CD8-positive, alpha-beta memory T cell (primary cell): ENCODE measurements around the gene GRM1. TPM values are rescaled to one million over a fixed set of nuclear protein-coding genes. Genes with fewer than 3 reads are reported as not detected.

Source experiments
- CTCF ChIA-PET: fragments of 350-600 bp; sonication (Branson Sonifier 250); formaldehyde crosslinking; loops from one replicate; lab custom pipeline; 2021; ENCODE audit warnings: antibody characterized with exemption; lab: Charles Lee
- POLR2A ChIA-PET: fragments of 350-600 bp; sonication (Branson Sonifier 250); formaldehyde crosslinking; loops from one replicate; lab custom pipeline; 2021; ENCODE audit warnings: antibody characterized with exemption; lab: Charles Lee
- DNase-seq, 5 donors: peaks; one replicate each; pipeline versions ENCODE4 v3.0.0 to v3.0.0-alpha.2; 2020 to 2022; ENCODE audit warnings: mixed read lengths in 1 of 5
- H3K27ac ChIP-seq: one replicate; pipeline ENCODE4 v1.7.0; 2013; ENCODE audit warnings: low read depth, mild to moderate bottlenecking, low read length, moderate library complexity
- H3K27me3 ChIP-seq: 2 replicates; pipeline ENCODE4 v1.7.0; 2013; ENCODE audit warnings: low read length, mild to moderate bottlenecking; ENCODE audit not compliant: insufficient read depth, poor library complexity, severe bottlenecking
- H3K36me3 ChIP-seq: 2 replicates; pipeline ENCODE4 v1.7.0; 2013; ENCODE audit warnings: mild to moderate bottlenecking, low read length, moderate library complexity; ENCODE audit not compliant: insufficient read depth
- H3K4me1 ChIP-seq: 2 replicates; pipeline ENCODE4 v1.7.0; 2013; ENCODE audit warnings: mild to moderate bottlenecking, low read length, moderate library complexity; ENCODE audit not compliant: insufficient read depth
- H3K4me3 ChIP-seq: 2 replicates; pipeline ENCODE4 v1.7.0; 2013; ENCODE audit warnings: mild to moderate bottlenecking, low read length
- H3K9me3 ChIP-seq: 2 replicates; pipeline ENCODE4 v1.7.0; 2013; ENCODE audit warnings: mild to moderate bottlenecking, low read length
- H3K27ac Mint-ChIP-seq, 8 donors: one replicate each; pipeline ENCODE4 v1.8.0; 2020 to 2021; ENCODE audit warnings: mixed read lengths in 8 of 8, mild to moderate bottlenecking in 6 of 8, inconsistent platforms in 3 of 8, moderate library complexity in 3 of 8
- H3K27me3 Mint-ChIP-seq, 2 donors: one replicate each; pipeline ENCODE4 v1.8.0; 2020 to 2021; ENCODE audit warnings: mixed read lengths in 2 of 2, mild to moderate bottlenecking in 1 of 2, moderate library complexity in 1 of 2
- H3K36me3 Mint-ChIP-seq, 3 donors: one replicate each; pipeline ENCODE4 v1.8.0; 2020 to 2021; ENCODE audit warnings: mixed read lengths in 3 of 3, inconsistent platforms in 1 of 3, mild to moderate bottlenecking in 1 of 3
- H3K4me1 Mint-ChIP-seq, 3 donors: one replicate each; pipeline ENCODE4 v1.8.0; 2020 to 2021; ENCODE audit warnings: mixed read lengths in 3 of 3, inconsistent platforms in 1 of 3, mild to moderate bottlenecking in 1 of 3
- H3K4me3 Mint-ChIP-seq, 7 donors: one replicate each; pipeline ENCODE4 v1.8.0; 2020 to 2021; ENCODE audit warnings: mixed read lengths in 7 of 7, mild to moderate bottlenecking in 6 of 7, moderate library complexity in 4 of 7, inconsistent platforms in 2 of 7
- H3K9me3 Mint-ChIP-seq, 5 donors: one replicate each; pipeline ENCODE4 v1.8.0; 2020 to 2022; ENCODE audit warnings: mixed read lengths in 5 of 5, mild to moderate bottlenecking in 3 of 5, moderate library complexity in 2 of 5, inconsistent platforms in 1 of 5
- polyA plus RNA-seq: library from polyadenylated mRNA; unstranded; fragments of 300-500 nt; fragmentation: Illumina TruSeq; gene quantifications from one replicate; pipeline ENCODE4 v1.2.3, GENCODE V29; 2021
- total RNA-seq, 2 experiments: library from RNA; stranded (reverse); gene quantifications; one replicate each; pipeline ENCODE4 v1.2.3, GENCODE V29; 2021

Gene GRM1
- total and polyA plus RNA-seq, 3 experiments from 2014 or later: not detected

- H3K4me1 ChIP-seq: no peaks in the 10 kb centered on the region
- H3K9me3 ChIP-seq: no peaks in the 10 kb centered on the region
- H3K36me3 Mint-ChIP-seq: no peaks in the 10 kb centered on the region
- no peaks in the 10 kb centered on the region for H3K27me3 Mint-ChIP-seq
- H3K27ac ChIP-seq: no peak overlapping the region
- no peaks in the 10 kb centered on the region for H3K4me1 Mint-ChIP-seq
- CTCF ChIA-PET: no interaction called here
- DNase-seq: no peak
- no peaks in the 10 kb centered on the region for H3K36me3 ChIP-seq
- no peak overlapping the region for H3K4me3 Mint-ChIP-seq
- no peaks in the 10 kb centered on the region for H3K27me3 ChIP-seq
- H3K27ac Mint-ChIP-seq: no peak overlapping the region
- POLR2A ChIA-PET: no interaction called here
- H3K4me3 ChIP-seq: no peak overlapping the region
- peaks cover 0 to 4% (median 0%) of the 10 kb centered on the region in 5 donors for H3K9me3 Mint-ChIP-seq
Measured at GRCh38 chr6:146077992-146078391, 49.1 kb downstream of the GRM1 start.

DNA sequence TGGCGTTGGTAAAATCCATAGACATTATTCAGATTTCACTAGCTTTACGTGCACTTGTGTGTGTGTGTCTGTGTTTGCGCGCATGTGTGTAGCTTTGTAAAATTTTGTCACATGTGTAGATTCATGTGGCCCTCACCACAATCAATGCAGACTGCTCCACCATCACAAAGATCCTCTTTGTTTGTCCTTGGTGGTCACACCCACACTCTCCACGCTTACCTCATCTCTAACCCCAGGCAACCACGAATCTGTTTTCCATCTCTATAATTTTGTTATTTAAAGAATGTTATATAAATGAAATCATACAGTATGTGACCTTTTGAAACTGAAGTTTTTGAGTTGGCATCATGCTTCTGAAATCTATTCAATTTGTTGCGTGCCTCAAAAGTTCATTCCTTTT lies 58.5 kb downstream of the GRM1 start:
- Mint-ChIP-seq H3K4me1 (no peaks in the 10 kb centered on the region), H3K9me3 (no peaks in the 10 kb centered on the region), H3K27me3 (peaks cover 0 to 2% of the 10 kb centered on the region in 2 donors), H3K27ac (no peak overlapping the region), H3K4me3 (no peak overlapping the region), H3K36me3 (no peaks in the 10 kb centered on the region)
- ChIA-PET POLR2A (no interaction called here), CTCF (no interaction called here)
- Histone ChIP-seq H3K27ac (no peak overlapping the region), H3K36me3 (no peaks in the 10 kb centered on the region), H3K27me3 (no peaks in the 10 kb centered on the region), H3K4me1 (no peaks in the 10 kb centered on the region), H3K4me3 (no peak overlapping the region), H3K9me3 (no peaks in the 10 kb centered on the region)
- DNase-seq: no peak

- Histone ChIP-seq H3K27ac (no peak overlapping the region), H3K36me3 (no peaks in the 10 kb centered on the region), H3K4me3 (no peak overlapping the region), H3K4me1 (no peaks in the 10 kb centered on the region), H3K9me3 (no peaks in the 10 kb centered on the region), H3K27me3 (no peaks in the 10 kb centered on the region)
- DNase-seq: no peak
- H3K4me3 Mint-ChIP-seq: no peak overlapping the region
- peaks cover 0 to 2% (median 0%) of the 10 kb centered on the region in 5 donors for H3K9me3 Mint-ChIP-seq
- POLR2A ChIA-PET: no interaction called here
- peaks cover 0 to 2% of the 10 kb centered on the region in 2 donors for H3K27me3 Mint-ChIP-seq
- no peaks in the 10 kb centered on the region for H3K36me3 Mint-ChIP-seq
- CTCF ChIA-PET: no interaction called here
- no peaks in the 10 kb centered on the region for H3K4me1 Mint-ChIP-seq
- H3K27ac Mint-ChIP-seq: no peak overlapping the region
Measured at GRCh38 chr6:146090474-146090873, 61.6 kb downstream of the GRM1 start.

- no peak overlapping the region for H3K27ac ChIP-seq
- POLR2A ChIA-PET: no interaction called here
- no peaks in the 10 kb centered on the region for H3K36me3 Mint-ChIP-seq
- H3K9me3 Mint-ChIP-seq: peaks cover 0 to 2% (median 0%) of the 10 kb centered on the region in 5 donors
- DNase-seq: no peak
- no peak overlapping the region for H3K27ac Mint-ChIP-seq
- no peak overlapping the region for H3K4me3 ChIP-seq
- H3K27me3 ChIP-seq: no peaks in the 10 kb centered on the region
- H3K27me3 Mint-ChIP-seq: peaks cover 0 to 2% of the 10 kb centered on the region in 2 donors
- H3K36me3 ChIP-seq: no peaks in the 10 kb centered on the region
- H3K4me3 Mint-ChIP-seq: no peak overlapping the region
- no peaks in the 10 kb centered on the region for H3K4me1 ChIP-seq
- H3K4me1 Mint-ChIP-seq: no peaks in the 10 kb centered on the region
- no peaks in the 10 kb centered on the region for H3K9me3 ChIP-seq
- CTCF ChIA-PET: no interaction called here
Measured at GRCh38 chr6:146092961-146093686, 64.3 kb downstream of the GRM1 start.

- no peak overlapping the region for H3K4me3 ChIP-seq
- CTCF ChIA-PET: no interaction called here
- no peaks in the 10 kb centered on the region for H3K36me3 Mint-ChIP-seq
Measured at GRCh38 chr6:146095481-146095880, 66.6 kb downstream of the GRM1 start.

GRCh38 chr6:146097586-146097985 lies 68.7 kb downstream of the GRM1 start:
- no peak overlapping the region for H3K27ac ChIP-seq
- H3K9me3 ChIP-seq: no peaks in the 10 kb centered on the region
- CTCF ChIA-PET: no interaction called here
- no peaks in the 10 kb centered on the region for H3K36me3 Mint-ChIP-seq
- H3K4me3 Mint-ChIP-seq: no peak overlapping the region
- no peaks in the 10 kb centered on the region for H3K36me3 ChIP-seq
- H3K27me3 ChIP-seq: no peaks in the 10 kb centered on the region
- no peak overlapping the region for H3K4me3 ChIP-seq
- H3K27ac Mint-ChIP-seq: no peak overlapping the region
- DNase-seq: no peak
- peaks cover 0 to 6% of the 10 kb centered on the region in 2 donors for H3K27me3 Mint-ChIP-seq
- POLR2A ChIA-PET: no interaction called here
- no peaks in the 10 kb centered on the region for H3K4me1 ChIP-seq
- H3K9me3 Mint-ChIP-seq: peaks cover 0 to 2% (median 0%) of the 10 kb centered on the region in 5 donors
- no peaks in the 10 kb centered on the region for H3K4me1 Mint-ChIP-seq

More at GRCh38 chr6:146095481-146095880, 66.6 kb downstream of the GRM1 start:
- Histone ChIP-seq H3K27ac (no peak overlapping the region), H3K36me3 (no peaks in the 10 kb centered on the region), H3K4me1 (no peaks in the 10 kb centered on the region), H3K9me3 (no peaks in the 10 kb centered on the region), H3K27me3 (no peaks in the 10 kb centered on the region)
- Mint-ChIP-seq H3K27me3 (peaks cover 0 to under 1% of the 10 kb centered on the region in 2 donors), H3K4me3 (no peak overlapping the region), H3K27ac (no peak overlapping the region), H3K9me3 (peaks cover 0 to 2% (median 0%) of the 10 kb centered on the region in 5 donors), H3K4me1 (no peaks in the 10 kb centered on the region)
- POLR2A ChIA-PET: no interaction called here
- DNase-seq: no peak

DNA sequence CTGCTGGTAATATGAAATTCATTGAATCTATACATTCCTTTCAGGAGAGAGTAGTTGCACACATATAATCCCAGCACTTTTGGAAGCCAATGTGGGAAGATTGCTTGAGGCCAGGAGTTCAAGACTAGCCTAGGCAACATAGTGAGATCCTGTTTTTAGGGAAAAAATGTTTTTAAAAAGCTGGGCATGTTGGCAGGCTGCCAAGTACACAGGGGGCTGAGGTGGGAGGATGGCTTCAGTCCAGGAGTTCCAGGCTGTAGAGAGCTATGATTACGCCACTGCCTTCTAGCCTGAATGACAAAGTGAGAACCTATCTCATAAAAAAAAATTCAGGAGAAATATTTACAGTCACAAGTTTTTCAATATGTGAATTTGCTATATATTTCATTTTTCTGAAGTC lies 71.9 kb downstream of the GRM1 start:
- no peak overlapping the region for H3K4me3 ChIP-seq
- H3K27me3 ChIP-seq: no peaks in the 10 kb centered on the region
- H3K4me3 Mint-ChIP-seq: no peak overlapping the region
- H3K36me3 Mint-ChIP-seq: no peaks in the 10 kb centered on the region
- H3K27ac Mint-ChIP-seq: no peak overlapping the region
- H3K36me3 ChIP-seq: no peaks in the 10 kb centered on the region
- H3K9me3 Mint-ChIP-seq: no peaks in the 10 kb centered on the region
- H3K4me1 ChIP-seq: no peaks in the 10 kb centered on the region
- no peaks in the 10 kb centered on the region for H3K4me1 Mint-ChIP-seq
- no peak for DNase-seq
- H3K27ac ChIP-seq: no peak overlapping the region
- ChIA-PET POLR2A (no interaction called here), CTCF (no interaction called here)
- H3K27me3 Mint-ChIP-seq: peaks cover 2 to 11% of the 10 kb centered on the region in 2 donors
- H3K9me3 ChIP-seq: no peaks in the 10 kb centered on the region

DNA sequence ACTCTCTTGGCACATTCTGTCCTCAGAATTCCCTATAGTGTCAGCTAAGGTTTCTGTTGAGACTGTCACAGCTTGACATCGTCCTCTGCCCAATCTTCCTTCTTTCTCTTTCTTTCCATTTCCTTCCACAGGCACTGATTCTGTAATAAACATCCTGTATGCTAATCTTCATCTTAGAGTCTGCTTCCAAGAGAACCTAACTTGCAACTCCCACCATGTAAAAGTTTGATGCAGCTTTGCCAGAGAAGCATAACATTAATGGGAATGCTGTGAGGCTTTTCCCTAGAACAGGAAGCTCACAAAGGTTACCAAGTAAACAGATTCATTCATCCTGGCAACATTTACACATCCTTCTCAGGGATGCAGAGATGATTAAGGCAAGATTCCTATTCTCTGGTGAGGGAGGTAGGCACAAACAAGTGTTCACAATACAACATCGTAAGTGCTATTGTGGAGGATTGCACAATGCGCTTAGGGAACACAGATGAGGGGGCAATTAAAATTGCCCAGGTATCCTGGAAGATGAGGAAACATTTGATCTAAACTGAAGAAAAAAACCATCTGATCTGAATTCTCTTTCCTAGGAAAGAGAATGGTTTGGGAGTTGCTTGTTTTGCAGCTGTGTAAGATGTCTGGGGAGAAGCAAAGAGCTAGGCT lies 74.7 kb downstream of the GRM1 start:
- ChIA-PET CTCF (no interaction called here), POLR2A (no interaction called here)
- peaks cover 0 to 3% (median under 1%) of the 10 kb centered on the region in 5 donors for H3K9me3 Mint-ChIP-seq
- no peak overlapping the region for H3K4me3 ChIP-seq
- H3K4me1 Mint-ChIP-seq: no peaks in the 10 kb centered on the region
- H3K27ac ChIP-seq: no peak overlapping the region
- no peaks in the 10 kb centered on the region for H3K9me3 ChIP-seq
- H3K4me3 Mint-ChIP-seq: no peak overlapping the region
- no peaks in the 10 kb centered on the region for H3K27me3 ChIP-seq
- no peaks in the 10 kb centered on the region for H3K36me3 Mint-ChIP-seq
- H3K27ac Mint-ChIP-seq: no peak overlapping the region
- peaks cover 2 to 11% of the 10 kb centered on the region in 2 donors for H3K27me3 Mint-ChIP-seq
- H3K4me1 ChIP-seq: no peaks in the 10 kb centered on the region
- no peak for DNase-seq
- no peaks in the 10 kb centered on the region for H3K36me3 ChIP-seq
